K562 (cell line): Measurements from ENCODE around the gene PHKA2. TPM values are rescaled to one million over a fixed set of nuclear protein-coding genes. Genes with fewer than 3 reads are reported as not detected.
A peak's percentile ranks its signal among the peaks of the same experiment; 100 is the strongest.

Experiments
- ATAC-seq: fragments of 200-7000 bp; cut with Tn5 transposase; 3 replicates; pipeline ENCODE4 v1.9.1; 2020; ENCODE audit warnings: moderate library complexity
- BruUV-seq: library from RNA; stranded (reverse); fragments of 400-500 nt; replicated peaks from 2 replicates; lab custom pipeline; 2021; lab: Mats Ljungman, UMichigan
- CTCF ChIA-PET: fragments of 300-600 bp; formaldehyde crosslinking; extraction: SDS; loops from one replicate; lab custom pipeline; 2021; ENCODE audit warnings: low intra/inter-chr PET ratio; lab: Yijun Ruan, JAX
- POLR2A ChIA-PET: fragments of 300-600, 350-650 bp; sonication (Branson Sonifier 250); formaldehyde crosslinking; extraction: SDS; loops from one replicate; lab custom pipeline; 2021; ENCODE audit warnings: antibody characterized with exemption, inconsistent platforms; lab: Yijun Ruan, JAX
- DNase-seq, 4 experiments: peaks; one replicate each; pipeline versions ENCODE4 v3.0.0 to v3.0.0-alpha.2; 2011 to 2018; ENCODE audit warnings: low spot score in 3 of 4, mixed read lengths in 3 of 4; ENCODE audit errors: extremely low read depth in 1 of 4
- FAIRE-seq: peaks from 2 replicates; lab custom pipeline; 2011; peaks lifted over from hg19 to GRCh38; lab: Jason Lieb, UNC
- H2AFZ ChIP-seq: 2 replicates; pipeline ENCODE4 v1.6.0; 2011; ENCODE audit warnings: low read depth, low read length, control low read depth, inconsistent platforms
- H3K27ac ChIP-seq: fragments of 200-600 bp; 3 replicates; pipeline ENCODE4 v1.8.0; 2011; ENCODE audit warnings: low read depth, mild to moderate bottlenecking, control low read depth, inconsistent platforms, low read length, moderate library complexity, mixed read lengths; ENCODE audit errors: extremely low read depth
- H3K27me3 ChIP-seq, 2 experiments: fragments of 300-600 bp in 1 of 2; 2 replicates in 1 of 2; 3 replicates in 1 of 2; pipeline versions ENCODE4 v1.6.0 to v1.8.0; 2011; ENCODE audit warnings: inconsistent platforms in 2 of 2, low read length in 2 of 2, mild to moderate bottlenecking in 1 of 2, mixed read lengths in 1 of 2, moderate library complexity in 1 of 2; ENCODE audit not compliant: control insufficient read depth in 2 of 2, insufficient read depth in 2 of 2
- H3K36me3 ChIP-seq: fragments of 300-600 bp; 3 replicates; pipeline ENCODE4 v1.8.0; 2011; ENCODE audit warnings: mild to moderate bottlenecking, low read length, inconsistent platforms; ENCODE audit not compliant: control insufficient read depth, insufficient read depth
- H3K4me1 ChIP-seq, 2 experiments: fragments of 200-600 bp in 1 of 2; replicated peaks in 1 of 2; 2 replicates in 1 of 2; 3 replicates in 1 of 2; pipeline versions ENCODE4 v1.5.1 to v1.8.0; 2011; ENCODE audit warnings: inconsistent platforms in 2 of 2, low read length in 2 of 2, mild to moderate bottlenecking in 1 of 2, mixed read lengths in 1 of 2, moderate library complexity in 1 of 2; ENCODE audit not compliant: control insufficient read depth in 2 of 2, insufficient read depth in 2 of 2
- H3K4me2 ChIP-seq: 2 replicates; pipeline ENCODE4 v1.6.1; 2011; ENCODE audit warnings: low read length, control low read depth, inconsistent platforms, mixed read lengths; ENCODE audit not compliant: insufficient read depth
- H3K4me3 ChIP-seq: fragments of 200-600 bp; sonication (generic), shearing (Covaris generic); 2 replicates; pipeline ENCODE4 v1.5.1; 2016; ENCODE audit warnings: control low read depth, inconsistent platforms
- H3K79me2 ChIP-seq: fragments of 200-600 bp; 3 replicates; pipeline ENCODE4 v1.8.0; 2011; ENCODE audit warnings: low read length, inconsistent platforms; ENCODE audit not compliant: control insufficient read depth, insufficient read depth
- H3K9ac ChIP-seq, 2 experiments: 2 replicates each; pipeline versions ENCODE4 v1.6.0 to v1.6.1; 2011; ENCODE audit warnings: low read depth in 2 of 2, low read length in 2 of 2, control low read depth in 1 of 2, inconsistent platforms in 1 of 2, mild to moderate bottlenecking in 1 of 2, mixed read lengths in 1 of 2; ENCODE audit not compliant: insufficient read depth in 1 of 2
- H3K9me1 ChIP-seq: one replicate; pipeline ENCODE4 v1.6.0; 2011; ENCODE audit warnings: inconsistent platforms, mild to moderate bottlenecking, low read length, moderate library complexity; ENCODE audit not compliant: control insufficient read depth, insufficient read depth
- H3K9me3 ChIP-seq: replicated peaks from 2 replicates; pipeline ENCODE4 v1.5.1; 2011; ENCODE audit warnings: low read depth, low read length, inconsistent platforms; ENCODE audit not compliant: control insufficient read depth, insufficient read depth
- H4K20me1 ChIP-seq: replicated peaks from 2 replicates; pipeline ENCODE4 v1.6.1; 2011; ENCODE audit warnings: low read length, inconsistent platforms, mixed read lengths; ENCODE audit not compliant: control insufficient read depth, insufficient read depth
- CHD2 ChIP-seq: IDR thresholded peaks from 2 replicates; pipeline ENCODE4 v1.6.1; 2011; ENCODE audit warnings: low read depth, low read length
- NFIC ChIP-seq: fragments of 450-650 bp; IDR thresholded peaks from 2 replicates; pipeline ENCODE4 v1.6.1; 2017; ENCODE audit warnings: mild to moderate bottlenecking, inconsistent platforms
- TCF3 ChIP-seq: sonication (generic); formaldehyde crosslinking; IDR thresholded peaks from 2 replicates; pipeline ENCODE4 v1.4.0; 2020; ENCODE audit warnings: mild to moderate bottlenecking, missing genetic modification reagents
- THAP7 ChIP-seq: fragments of 250-450 bp; sonication (Bioruptor Pico); IDR thresholded peaks from 2 replicates; pipeline ENCODE4 v1.5.0; 2021
- WGBS: fragments of 100-300 bp; shearing (Covaris generic); methylation state at CpG from one replicate; pipeline ENCODE4 v1.1.6; 2016; ENCODE audit warnings: low coverage, mixed read lengths; ENCODE audit not compliant: insufficient coverage; ENCODE audit errors: missing lambda C conversion rate; 5-methylcytosine and 5-hydroxymethylcytosine counted together
- in situ Hi-C: fragments of 300-500 bp; cut with MboI; formaldehyde crosslinking; loops from 4 replicates; pipeline ENCODE4 v1.15.0; 2018; ENCODE audit warnings: inconsistent platforms, mixed read lengths
- intact Hi-C: fragments of 100-400 bp; cut with micrococcal nuclease; formaldehyde crosslinking; loops from 2 replicates; pipeline ENCODE4 v1.14.2; 2022
- polyA plus RNA-seq, 8 experiments: library from polyadenylated mRNA; depleted of rRNA in 4 of 8; stranded (reverse) in 5 of 8; unstranded in 3 of 8; fragments of >200 nt; fragmentation: Nextera tagmentation in 2 of 8; fragmentation: Illumina TruSeq in 1 of 8; extraction: Ambion mirVana in 2 of 8; extraction: Trizol in 1 of 8; gene quantifications; 2 replicates each; pipeline versions ENCODE4 v1.2.1 to v1.2.3, GENCODE V29; 2011 to 2014; ENCODE audit warnings: inconsistent platforms in 1 of 8, missing spikeins in 1 of 8
- total RNA-seq, 7 experiments: library from RNA; depleted of rRNA in 6 of 7; stranded (reverse); fragments of >200 nt in 6 of 7; fragmentation: Illumina TruSeq in 2 of 7; extraction: Trizol in 2 of 7; gene quantifications; 2 replicates each; pipeline versions ENCODE4 v1.2.1 to v1.2.3, GENCODE V29; 2011 to 2021; ENCODE audit warnings: low replicate concordance in 1 of 7

The PHKA2 gene
- total and polyA plus RNA-seq, 9 of the 15 experiments (the other 6 are each of a cell fraction or from before 2014, with no cell fraction given): 2.8 to 33.1 (median 20.3) TPM

GRCh38 chrX:18974993-18975392, 8.9 kb downstream of the PHKA2 start:
- no peaks in the 10 kb centered on the region for H4K20me1 ChIP-seq
- H3K4me2 ChIP-seq: no peak overlapping the region
- in situ Hi-C loops (no loop called here), intact Hi-C loops (no loop called here)
- H3K36me3 ChIP-seq: no peaks in the 10 kb centered on the region
- H3K27me3 ChIP-seq: no peaks in the 10 kb centered on the region
- POLR2A ChIA-PET: interaction anchor here (0.7 kb wide), 1 partner anchor 50 kb away, joined by 3 read pairs; no protein-coding TSS in a partner anchor
- no peak overlapping the region for H3K4me3 ChIP-seq
- CTCF ChIA-PET: no interaction called here
- H3K9me1 ChIP-seq: no peaks in the 10 kb centered on the region
- ATAC-seq: no peak
- H3K9ac ChIP-seq: no peak overlapping the region
- DNase-seq: no peak
- H3K9me3 ChIP-seq: no peaks in the 10 kb centered on the region
- no peak overlapping the region for H2AFZ ChIP-seq
- H3K27ac ChIP-seq: no peak overlapping the region
- TF ChIP-seq CHD2 (peak; percentile 70; the same call in 1 of the 2 replicates), TCF3 (CRISPR knock-in tag) (no peak)
- TF ChIP-seq, all 486 proteins: peak for 1
- Histone ChIP-seq H3K4me1 (no peaks in the 10 kb centered on the region), H3K79me2 (peaks cover 5% of the 10 kb centered on the region; the same call in 1 of the 3 replicates)
- WGBS: 50% methylated on average over 3 of the region's 7 CpGs
- BruUV-seq: no TSS peak
- FAIRE-seq: no peak

- Histone ChIP-seq H3K9me1 (no peaks in the 10 kb centered on the region), H3K9me3 (no peaks in the 10 kb centered on the region), H3K4me1 (no peaks in the 10 kb centered on the region), H3K79me2 (0 out of 3 replicates have a peak, but pooled peaks cover 3% of the 10 kb centered on the region), H4K20me1 (no peaks in the 10 kb centered on the region), H3K27ac (no peak overlapping the region), H2AFZ (no peak overlapping the region), H3K9ac (no peak overlapping the region), H3K36me3 (no peaks in the 10 kb centered on the region), H3K4me3 (no peak overlapping the region), H3K4me2 (no peak overlapping the region), H3K27me3 (no peaks in the 10 kb centered on the region)
- ChIA-PET POLR2A (no interaction called here), CTCF (no interaction called here)
- FAIRE-seq (no peak), DNase-seq (no peak), ATAC-seq (no peak)
- TF ChIP-seq THAP7 (CRISPR knock-in tag): no peak
- TF ChIP-seq NFIC: peak; percentile 35; the same call in 1 of the 2 replicates
- intact Hi-C loops (no loop called here), in situ Hi-C loops (no loop called here)
- no TSS peak for BruUV-seq
- 69% methylated on average over 6 of the region's 7 CpGs for WGBS
Observed at GRCh38 chrX:18973527-18974192, 10.3 kb downstream of the PHKA2 start.
